NCI-H2196 (cell line): ENCODE results near the gene HGFAC.
"Not testable (repeated sequence)": the region's sequence is repeated elsewhere in the genome, so short reads cannot be mapped to it uniquely, and the experiment has no call there.

Experiments used
- DNase-seq: peaks from one replicate; lab custom pipeline; 2025; ENCODE audit not compliant: unreplicated experiment; lab: John Stamatoyannopoulos, UW

The HGFAC gene

GRCh38 chr4:3440979-3441500 is 728 bp upstream of the HGFAC start:
- DNase-seq, result no peak

- no peak for DNase-seq
Observed at GRCh38 chr4:3442460-3442958, 741 bp downstream of the HGFAC start.

GRCh38 chr4:3442959-3443749 is 1.4 kb downstream of the HGFAC start:
- peak; percentile 63 for DNase-seq

GRCh38 chr4:3443750-3444309 is 2.1 kb downstream of the HGFAC start:
- DNase-seq, result no peak

GRCh38 chr4:3444351-3445110 is 2.8 kb downstream of the HGFAC start:
- no peak for DNase-seq

- DNase-seq, result no peak
Observed at GRCh38 chr4:3445111-3445820, 3.5 kb downstream of the HGFAC start.

GRCh38 chr4:3445829-3446545 is 4.2 kb downstream of the HGFAC start:
- DNase-seq, result no peak

GRCh38 chr4:3446631-3447320 is 5.0 kb downstream of the HGFAC start:
- DNase-seq, result no peak

GRCh38 chr4:3447431-3448395 is 5.9 kb downstream of the HGFAC start:
- DNase-seq, result no peak

GRCh38 chr4:3449047-3449573 is 7.3 kb downstream of the HGFAC start:
- no peak for DNase-seq

GRCh38 chr4:3449574-3450534 is 8.1 kb downstream of the HGFAC start:
- no peak for DNase-seq

GRCh38 chr4:3450643-3451042 is 8.9 kb downstream of the HGFAC start:
- DNase-seq, result no peak

- no peak for DNase-seq
Observed at GRCh38 chr4:3451956-3452355, 10.2 kb downstream of the HGFAC start.

GRCh38 chr4:3452376-3452775 is 10.6 kb downstream of the HGFAC start:
- DNase-seq, result no peak

- not testable (repeated sequence) for DNase-seq
Observed at GRCh38 chr4:3455596-3455995, 13.8 kb downstream of the HGFAC start.

- DNase-seq, result no peak
Observed at GRCh38 chr4:3458371-3458770, 16.6 kb downstream of the HGFAC start.

- not testable (repeated sequence) for DNase-seq
Observed at GRCh38 chr4:3459156-3459555, 17.4 kb downstream of the HGFAC start.
